HG03159 (cell line): ENCODE measurements around the gene TARS1.

ENCODE experiments used
- ATAC-seq: cut with Tn5 transposase; IDR thresholded peaks from one replicate; pipeline ENCODE4 v1.9.1; 2021; ENCODE audit warnings: mild to moderate bottlenecking, moderate library complexity; ENCODE audit not compliant: unreplicated experiment

Gene TARS1

DNA sequence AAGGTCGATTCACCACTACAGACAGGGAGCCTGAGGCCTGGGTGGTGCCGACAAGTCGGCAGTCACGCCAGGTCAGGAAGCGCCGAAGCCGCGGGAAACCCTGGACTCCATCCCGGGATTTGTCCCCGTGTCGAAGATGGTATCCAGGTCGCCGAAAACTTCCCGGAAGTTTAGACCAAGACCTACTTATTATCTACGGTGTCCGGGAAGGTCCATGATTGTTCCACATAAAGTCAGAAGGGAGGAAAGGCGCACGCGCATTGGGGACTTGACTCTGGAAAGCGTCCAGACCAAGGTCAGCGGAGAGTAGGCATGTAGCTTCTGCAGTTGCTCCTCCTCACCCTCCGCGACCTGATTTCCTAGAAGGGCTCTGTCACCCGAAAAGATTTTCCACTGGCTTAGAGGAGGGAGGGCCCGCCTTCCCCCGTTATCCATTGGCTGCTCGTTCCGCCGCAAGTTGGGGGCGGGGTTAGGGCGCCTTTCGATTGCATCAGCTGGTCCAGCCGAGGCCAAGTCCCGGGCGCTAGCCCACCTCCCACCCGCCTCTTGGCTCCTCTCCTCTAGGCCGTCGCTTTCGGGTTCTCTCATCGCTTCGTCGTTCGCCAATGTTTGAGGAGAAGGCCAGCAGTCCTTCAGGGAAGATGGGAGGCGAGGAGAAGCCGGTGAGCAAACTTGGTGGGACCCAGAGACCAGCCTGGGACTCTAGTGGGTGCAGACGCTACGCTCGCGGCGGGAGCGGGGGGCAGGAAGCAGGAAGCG, at the start of gene TARS1:
TSS of gene TARS1 (plus strand) at position 484 of the 759 bp plus-strand sequence. CDS start at position 606, 122 bp downstream.
- ATAC-seq, result peak; percentile 92

DNA sequence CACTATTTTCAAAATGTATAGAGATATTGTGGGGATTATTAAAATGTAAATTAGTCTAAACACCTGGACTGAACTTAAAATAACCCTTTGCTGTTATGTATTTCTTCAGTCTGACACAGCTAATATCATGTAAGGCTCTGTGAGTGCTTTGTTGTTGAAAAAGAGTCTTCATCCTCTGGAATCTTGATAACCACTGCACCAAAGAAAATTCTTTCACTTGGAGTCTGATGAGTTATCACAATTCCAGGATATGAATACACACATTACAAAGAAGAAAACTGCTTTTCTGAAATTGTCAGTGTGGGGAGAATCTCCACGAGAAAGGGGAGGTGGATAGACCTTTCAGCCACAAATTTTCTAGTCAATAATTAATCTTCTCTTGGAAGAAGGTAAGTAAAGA, 42.3 kb upstream of the TARS1 start:
- ATAC-seq, result no peak

DNA sequence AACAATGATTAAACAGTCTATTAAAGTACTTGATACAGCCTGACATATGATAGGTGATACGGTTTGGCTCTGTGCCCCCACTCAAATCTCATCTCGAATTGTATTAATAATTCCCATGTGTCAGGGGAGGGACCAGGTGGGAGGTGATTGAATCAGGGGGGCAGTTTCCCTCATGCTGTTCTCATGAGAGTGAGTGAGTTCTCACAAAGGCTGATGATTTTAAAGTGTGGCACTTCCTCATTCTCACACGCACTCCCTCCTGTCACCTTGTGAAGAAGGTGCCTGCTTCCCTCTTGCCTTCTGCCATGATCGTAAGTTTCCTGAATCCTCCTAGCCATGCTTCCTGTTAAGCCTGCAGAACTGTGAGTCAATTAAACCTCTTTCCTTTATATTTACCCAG, 40.1 kb upstream of the TARS1 start:
- peak; percentile 60 for ATAC-seq

DNA sequence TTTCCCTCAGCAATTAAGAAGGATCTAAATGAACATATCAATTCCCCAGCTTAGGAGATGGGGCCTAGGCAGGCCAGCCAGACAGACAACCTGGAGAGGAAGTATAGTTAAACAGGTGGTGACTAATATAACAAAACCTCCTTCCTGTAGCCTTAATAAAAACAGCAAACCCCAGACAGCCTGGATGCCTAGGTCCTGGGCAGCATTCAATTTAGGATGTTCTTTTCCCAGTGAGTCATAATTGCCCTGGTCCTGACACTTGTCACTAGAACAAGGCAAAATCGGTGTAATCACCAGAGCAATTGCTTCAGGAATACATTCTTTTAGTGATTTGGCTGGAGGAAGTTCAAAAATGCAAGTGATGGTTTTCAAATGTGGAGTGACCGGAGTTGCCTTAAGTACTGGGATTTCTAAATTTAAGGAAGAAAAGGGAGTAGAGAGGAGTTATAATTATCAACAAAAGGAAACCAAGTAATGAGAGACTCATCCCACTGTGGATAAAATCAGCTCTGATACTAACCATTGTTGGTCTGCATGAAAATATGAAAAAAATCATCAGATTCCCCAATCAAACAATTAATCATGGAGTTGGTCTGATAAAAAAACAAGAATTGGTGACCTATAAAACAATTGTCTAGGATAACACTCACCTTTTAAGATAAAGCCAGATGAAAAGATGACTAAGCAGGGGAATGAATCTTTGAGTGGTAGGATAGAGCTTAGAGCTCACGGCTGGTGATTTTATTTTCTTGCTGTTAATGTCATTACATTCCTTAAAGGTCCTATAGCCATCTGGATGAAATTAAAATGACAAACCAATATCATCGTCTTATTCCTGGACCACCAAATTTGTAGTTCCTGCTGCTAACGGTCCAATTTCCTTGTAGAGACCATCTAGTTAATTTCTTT, 39.0 kb upstream of the TARS1 start:
- no peak for ATAC-seq

DNA sequence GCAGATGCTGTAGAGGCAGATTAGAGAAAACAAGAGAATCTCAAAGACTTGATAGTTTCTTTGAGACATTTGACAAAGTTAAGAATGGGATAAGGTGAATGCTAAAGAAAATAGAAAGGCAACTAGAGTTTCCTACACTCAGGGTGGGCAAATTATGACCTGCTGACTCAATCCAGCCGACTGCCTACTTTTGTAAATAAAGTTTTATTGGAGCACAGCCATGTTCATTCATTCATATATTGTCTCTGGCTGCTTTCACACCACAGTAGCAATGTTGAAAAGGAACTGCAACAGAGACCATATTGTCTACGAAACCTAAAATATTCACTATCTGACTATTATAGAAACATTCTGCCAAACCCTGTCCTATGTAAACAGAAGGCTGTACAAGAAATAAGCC, 37.6 kb upstream of the TARS1 start:
- ATAC-seq, result no peak

DNA sequence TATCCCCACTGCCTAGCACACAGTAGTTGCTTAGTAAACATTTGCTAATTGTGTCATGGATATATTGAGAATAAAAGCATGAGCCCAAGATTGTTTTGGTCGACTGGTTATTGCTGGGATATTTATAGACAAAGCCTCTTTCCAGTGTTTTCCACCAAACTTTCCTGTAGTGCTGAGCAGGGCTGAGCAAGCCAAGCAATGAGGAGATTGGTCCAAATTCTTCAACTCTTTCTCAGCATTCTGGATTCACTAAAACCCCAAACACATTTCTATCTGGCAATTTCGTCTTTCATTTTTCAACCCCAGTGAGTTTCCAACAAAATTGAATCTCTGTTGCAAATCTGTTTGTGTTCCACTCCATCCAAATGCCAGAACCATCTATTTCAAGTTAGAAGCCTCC, 31.9 kb upstream of the TARS1 start:
- ATAC-seq, result no peak

DNA sequence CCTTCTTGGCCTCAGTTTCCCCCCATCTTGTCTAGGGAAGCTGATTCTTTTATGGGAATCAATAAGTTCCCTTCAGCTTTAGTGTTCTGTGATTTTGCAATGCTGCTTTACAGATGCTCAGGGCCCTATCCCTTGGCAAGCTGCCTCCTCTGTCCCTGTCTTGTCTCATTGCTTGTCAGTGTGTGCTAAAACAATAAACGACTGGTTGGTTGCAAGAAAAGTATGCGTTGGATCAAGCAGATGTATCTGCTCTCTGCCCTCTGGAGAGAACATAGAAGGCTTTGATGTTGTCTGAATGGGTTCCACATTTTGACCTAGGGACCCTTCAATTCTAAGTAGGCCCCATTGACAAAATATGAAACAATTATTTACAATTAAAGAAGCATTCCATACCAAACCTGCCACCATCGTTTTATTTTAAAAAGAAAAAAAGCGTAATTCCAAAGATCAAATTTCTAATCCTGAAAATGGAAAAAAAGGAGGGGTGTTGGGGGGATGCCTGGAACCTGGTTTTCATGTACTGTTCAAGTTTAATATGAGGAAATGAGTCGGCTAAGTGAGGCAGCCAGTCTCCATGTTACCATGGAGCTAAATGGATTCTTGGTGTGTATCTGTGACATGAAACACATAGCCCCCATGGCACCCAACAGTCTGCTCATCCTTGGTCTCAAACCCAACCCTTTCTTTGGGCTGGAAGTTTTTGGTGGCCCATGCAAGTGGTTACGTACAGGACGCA, 31.2 kb upstream of the TARS1 start:
- ATAC-seq, result no peak

DNA sequence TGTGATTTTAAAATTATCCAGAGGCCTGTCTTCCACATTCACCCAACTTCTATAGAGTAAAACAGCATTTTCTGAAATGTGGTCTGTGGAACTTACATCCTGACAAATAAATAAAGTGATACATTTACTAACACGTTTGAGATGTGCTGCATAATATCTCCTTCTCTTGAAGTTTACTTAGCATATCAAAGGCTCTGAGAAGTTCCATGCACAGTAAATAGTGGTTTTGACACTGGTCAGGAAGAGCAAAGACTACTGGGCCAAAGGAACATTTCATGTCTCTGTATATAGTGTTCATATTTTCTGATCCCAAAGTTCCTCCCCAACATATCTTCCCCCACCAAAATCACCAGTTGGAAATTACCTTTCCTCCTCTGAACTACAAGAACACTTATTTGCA, 30.5 kb upstream of the TARS1 start:
- ATAC-seq, result no peak

DNA sequence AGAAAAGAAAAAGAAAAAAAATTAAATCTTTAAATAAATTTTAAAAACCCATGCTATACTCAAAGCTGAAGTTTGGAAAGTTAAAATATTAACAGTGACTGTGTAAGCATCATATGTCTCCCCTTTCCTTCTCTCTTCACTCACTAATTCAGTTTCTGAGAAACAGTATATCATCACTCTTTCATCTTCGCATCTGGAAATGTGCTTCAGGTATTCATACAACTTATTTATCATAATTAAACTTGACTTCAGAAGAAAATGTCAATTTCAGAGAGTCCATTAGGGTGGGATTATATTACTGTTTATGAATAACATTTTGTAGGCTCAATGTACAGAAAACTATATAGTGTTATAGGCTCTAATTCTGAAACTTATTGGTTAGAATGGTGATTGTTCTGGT, 29.3 kb upstream of the TARS1 start:
- no peak for ATAC-seq

DNA sequence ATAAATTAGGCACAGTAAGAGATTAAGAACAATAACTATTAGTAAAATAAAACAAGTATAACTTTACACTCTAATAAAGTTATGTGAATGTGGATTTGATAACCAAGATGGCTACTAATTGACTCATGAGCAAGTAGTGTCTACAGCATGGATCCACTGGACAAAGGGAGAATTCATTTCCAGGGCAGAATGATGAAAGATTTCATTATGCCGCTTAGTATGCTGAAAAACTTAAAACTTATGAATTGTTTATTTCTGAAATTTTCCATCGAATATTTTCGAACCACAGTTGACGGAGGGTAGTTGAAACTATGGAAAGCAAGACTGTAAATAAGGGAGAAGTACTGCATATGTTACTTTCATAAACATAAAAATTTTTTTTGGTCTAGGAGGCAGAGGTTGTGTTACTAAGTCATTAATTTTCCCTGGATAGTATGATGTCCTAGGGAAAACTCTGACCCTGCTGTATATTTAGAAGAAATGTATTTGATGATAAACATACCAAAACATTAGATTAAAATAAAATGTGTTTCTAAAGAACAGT, 24.9 kb upstream of the TARS1 start:
- no peak for ATAC-seq

DNA sequence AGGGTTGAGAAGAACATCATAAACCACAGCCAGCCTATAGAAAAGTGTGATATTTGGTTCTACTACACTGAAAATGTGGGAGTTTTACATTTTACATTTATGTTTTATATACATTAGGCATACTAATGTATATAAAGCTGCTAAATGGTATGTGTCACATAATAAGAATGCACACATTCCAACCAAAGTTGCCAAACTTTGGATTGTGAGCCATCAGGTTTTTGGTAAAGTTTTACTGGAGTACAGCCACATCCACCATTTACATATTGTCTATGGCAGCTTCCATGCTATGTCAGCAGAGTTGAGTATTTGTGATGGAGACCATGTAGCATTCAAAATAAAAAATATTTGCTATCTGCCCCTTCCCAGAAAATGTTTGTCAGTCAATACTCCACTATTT, 23.1 kb upstream of the TARS1 start:
- ATAC-seq, result no peak

DNA sequence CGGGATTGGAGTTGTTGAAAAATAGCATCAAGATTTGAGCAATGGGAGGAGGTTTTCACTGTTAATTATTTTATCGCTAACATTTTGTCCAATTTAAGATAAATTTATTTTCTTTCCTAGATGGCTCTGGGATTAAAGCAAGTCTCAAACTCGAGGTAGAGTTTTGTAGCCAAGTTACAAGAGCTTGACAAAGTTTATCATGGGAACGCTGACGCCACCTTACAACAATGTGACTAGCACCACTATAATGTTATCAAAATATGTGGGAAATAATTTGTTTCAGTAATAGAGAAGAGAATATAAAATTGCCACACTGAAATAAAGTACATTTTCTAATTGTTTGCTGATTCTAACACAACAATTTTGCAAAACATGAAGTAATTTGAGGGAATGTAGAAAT, 19.8 kb upstream of the TARS1 start:
- no peak for ATAC-seq

DNA sequence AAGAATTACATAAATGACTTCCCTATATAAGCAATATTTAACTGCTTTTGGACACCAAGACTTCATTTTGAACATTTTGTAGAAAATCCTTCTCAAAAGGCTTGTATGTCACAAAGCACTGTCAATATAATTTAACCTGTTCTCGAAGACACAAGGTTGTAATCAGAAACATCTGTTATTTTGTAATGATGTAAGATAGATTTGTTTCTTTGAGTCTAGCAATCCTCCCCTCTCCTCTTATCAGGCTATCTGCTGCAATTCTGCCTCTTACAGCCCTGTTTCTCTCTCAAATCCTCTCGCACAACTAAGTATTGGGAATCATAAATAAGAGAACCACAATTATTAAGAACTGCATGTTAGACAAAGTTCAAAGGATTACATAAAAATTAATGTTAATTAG, 18.6 kb upstream of the TARS1 start:
- no peak for ATAC-seq

DNA sequence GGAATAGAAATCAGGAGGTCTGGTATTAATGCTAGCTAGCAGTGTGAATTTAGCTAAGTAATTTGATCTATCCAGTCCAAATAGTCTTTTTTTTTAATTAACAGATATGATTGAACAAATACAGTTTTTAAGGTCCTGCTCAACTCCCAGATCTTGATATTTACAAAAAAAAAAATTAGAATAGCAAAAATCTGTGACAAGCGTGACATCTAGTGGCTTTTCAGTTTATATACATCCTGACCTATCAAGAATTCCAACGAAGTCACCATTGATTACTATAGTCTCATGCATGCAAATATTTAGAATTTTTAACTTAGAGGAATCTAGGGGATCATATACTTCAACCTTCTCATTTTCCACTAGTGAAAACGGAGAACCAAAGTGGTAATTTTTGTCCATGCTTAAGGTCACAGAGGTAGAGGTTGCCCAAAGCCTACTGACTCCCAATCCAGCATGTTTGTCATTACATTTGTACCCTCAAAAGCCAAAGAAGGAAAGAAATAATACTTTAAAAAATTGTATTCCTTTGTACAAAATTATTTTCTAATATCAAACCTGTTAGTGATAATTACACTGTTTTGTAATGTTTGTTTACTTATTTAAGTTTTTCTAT, 17.6 kb upstream of the TARS1 start:
- no peak for ATAC-seq

DNA sequence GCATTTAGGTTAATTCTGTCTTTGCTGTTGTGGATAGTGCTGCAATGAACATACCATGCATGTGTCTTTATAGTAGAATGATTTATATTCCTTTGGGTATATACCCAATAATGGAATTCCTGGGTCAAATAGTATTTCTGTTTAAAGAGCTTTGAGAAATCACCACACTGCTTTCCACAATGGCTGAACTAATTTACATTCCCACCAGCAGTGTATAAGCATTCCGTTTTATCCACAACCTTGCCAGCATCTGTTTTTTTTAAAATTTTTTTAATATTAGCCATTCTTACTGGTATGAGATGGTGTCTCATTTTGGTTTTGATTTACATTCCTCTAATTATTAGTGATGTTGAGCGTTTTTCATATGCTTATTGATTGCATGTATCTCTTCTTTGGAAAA, 15.5 kb upstream of the TARS1 start:
- ATAC-seq, result no peak

DNA sequence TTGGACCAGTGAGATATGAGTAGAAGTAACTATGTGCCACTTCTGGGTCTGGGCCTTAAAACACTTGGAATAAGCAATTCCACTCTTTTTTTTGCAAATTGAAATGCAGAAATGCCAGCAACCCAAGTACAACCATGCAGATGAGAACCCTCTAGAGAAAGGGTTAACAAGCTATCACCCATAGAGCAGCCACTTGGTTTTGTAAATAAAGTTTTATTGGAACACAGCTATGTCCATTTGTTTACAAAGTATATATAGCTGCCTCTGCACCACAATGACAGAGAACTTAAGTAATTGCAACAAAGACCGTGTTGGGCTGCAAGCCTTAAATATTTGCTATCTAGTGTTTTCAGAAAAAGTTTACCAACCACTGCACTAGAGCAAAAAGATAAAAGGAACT, 9.8 kb upstream of the TARS1 start:
- ATAC-seq, result no peak

DNA sequence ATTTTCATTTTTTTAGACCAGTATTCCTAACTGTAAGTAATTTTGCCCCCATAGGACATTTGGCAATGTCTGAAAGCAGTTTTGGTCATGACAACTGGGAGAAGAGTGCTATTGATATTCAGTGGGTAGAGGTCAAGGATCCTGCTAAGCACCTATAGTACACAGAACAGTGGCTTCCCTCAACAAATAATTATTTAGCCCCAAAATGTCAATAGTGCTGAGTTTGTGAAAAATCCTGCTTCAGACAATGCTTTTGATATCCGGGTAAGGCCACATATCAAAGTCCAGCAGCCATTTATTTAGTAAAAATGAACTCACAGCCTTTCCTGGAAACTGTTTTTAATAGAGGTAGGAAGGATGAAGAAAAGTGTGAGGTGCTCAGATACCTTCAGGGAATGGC, 8.1 kb upstream of the TARS1 start:
- ATAC-seq, result no peak

DNA sequence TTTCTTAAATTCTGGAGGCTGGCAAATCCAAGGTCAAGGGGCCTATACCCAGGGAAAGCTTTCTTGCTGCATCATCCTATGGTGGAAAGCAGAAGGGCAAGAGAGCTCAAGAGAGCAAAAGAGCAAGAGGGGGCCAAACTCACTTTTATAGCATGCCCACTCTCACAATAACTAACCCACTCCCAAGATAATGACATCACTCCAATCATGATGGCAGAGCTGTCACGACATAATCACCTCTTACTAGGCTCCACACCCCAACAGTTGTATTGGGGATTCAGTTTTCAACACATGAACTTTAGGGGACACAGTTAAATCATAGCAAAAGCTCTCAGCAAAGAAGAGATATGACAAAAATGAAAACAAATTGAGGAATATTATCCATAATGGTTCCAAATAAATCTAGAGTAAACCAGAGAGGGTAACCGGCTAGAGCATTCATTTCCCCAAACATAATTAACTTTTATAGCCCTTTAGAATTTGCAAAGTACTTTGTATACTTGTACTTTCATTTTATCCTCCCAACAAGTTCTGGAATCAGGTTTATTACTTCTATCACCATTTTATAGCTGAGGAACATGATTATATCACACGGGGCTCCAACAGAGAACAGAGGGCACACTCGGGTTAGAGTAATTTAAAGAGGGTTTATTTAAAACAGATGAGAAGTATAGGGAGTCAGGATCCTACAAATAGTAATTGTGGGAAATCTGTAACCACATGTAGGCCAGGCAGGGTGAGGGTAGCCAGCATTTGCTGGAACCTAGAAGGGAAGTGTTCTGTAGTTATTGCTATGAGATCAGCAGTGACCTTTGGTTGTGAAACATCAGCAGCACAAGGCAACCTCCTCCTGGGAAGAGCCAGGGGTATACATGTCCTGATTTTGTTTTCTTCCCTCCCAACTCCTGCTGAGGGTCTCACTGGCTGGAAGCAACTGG, 7.2 kb upstream of the TARS1 start:
- no peak for ATAC-seq

DNA sequence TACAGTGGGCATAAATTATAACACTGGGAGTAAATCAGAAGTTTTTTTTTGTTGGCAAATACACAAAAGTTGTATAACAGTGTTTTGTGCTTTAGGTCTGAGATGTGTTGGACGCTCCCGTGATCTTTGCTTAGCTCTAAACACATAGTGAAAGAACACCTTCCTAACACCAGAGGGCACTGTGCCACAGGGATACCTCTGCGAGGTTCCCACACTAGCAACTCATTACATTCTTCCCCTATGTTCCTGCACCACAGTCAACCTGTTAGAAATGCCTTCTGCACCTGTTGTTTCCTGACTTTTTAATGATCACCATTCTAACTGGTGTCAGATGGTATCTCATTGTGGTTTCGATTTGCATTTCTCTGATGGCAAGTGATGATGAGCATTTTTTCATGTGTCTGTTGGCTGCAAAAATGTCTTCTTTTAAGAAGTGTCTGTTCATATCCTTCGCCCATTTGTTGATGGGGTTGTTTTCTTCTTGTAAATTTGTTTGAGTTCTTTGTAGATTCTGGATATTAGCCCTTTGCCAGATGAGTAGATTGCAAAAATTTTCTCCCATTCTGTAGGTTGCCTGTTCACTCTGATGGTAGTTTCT, 4.8 kb upstream of the TARS1 start:
- peak; percentile 54 for ATAC-seq
